IgD-negative memory B cell (primary cell): ENCODE data around the gene ALS2CL. TPM values are rescaled to one million over a fixed set of nuclear protein-coding genes. Genes with fewer than 3 reads are reported as not detected.

Experiments used
- H3K27ac Mint-ChIP-seq, 3 donors: one replicate each; pipeline ENCODE4 v1.8.0; 2020 to 2022; ENCODE audit warnings: mild to moderate bottlenecking in 3 of 3, mixed read lengths in 3 of 3, moderate library complexity in 1 of 3
- H3K27me3 Mint-ChIP-seq: one replicate; pipeline ENCODE4 v1.8.0; 2021; ENCODE audit warnings: mixed read lengths
- H3K36me3 Mint-ChIP-seq: one replicate; pipeline ENCODE4 v1.8.0; 2020; ENCODE audit warnings: mild to moderate bottlenecking, mixed read lengths
- H3K4me1 Mint-ChIP-seq, 3 donors: one replicate each; pipeline ENCODE4 v1.8.0; 2020 to 2022; ENCODE audit warnings: mixed read lengths in 3 of 3, mild to moderate bottlenecking in 1 of 3
- H3K4me3 Mint-ChIP-seq, 4 donors: one replicate each; pipeline ENCODE4 v1.8.0; 2020 to 2022; ENCODE audit warnings: mild to moderate bottlenecking in 4 of 4, mixed read lengths in 4 of 4, moderate library complexity in 3 of 4
- H3K9me3 Mint-ChIP-seq, 3 donors: one replicate each; pipeline ENCODE4 v1.8.0; 2020 to 2021; ENCODE audit warnings: mixed read lengths in 3 of 3, mild to moderate bottlenecking in 1 of 3
- polyA plus RNA-seq: library from polyadenylated mRNA; unstranded; fragments of 300-500 nt; fragmentation: Illumina TruSeq; gene quantifications from one replicate; pipeline ENCODE4 v1.2.3, GENCODE V29; 2021

The ALS2CL gene
- polyA plus RNA-seq, 1 donor from 2014 or later = 0.10 TPM

- H3K27ac Mint-ChIP-seq = no peak overlapping the region
- no peaks in the 10 kb centered on the region for H3K36me3 Mint-ChIP-seq
- no peaks in the 10 kb centered on the region for H3K9me3 Mint-ChIP-seq
- no peaks in the 10 kb centered on the region for H3K4me1 Mint-ChIP-seq
- H3K27me3 Mint-ChIP-seq = no peaks in the 10 kb centered on the region
- H3K4me3 Mint-ChIP-seq = no peak overlapping the region
Observed at GRCh38 chr3:46669191-46669999, 24.1 kb downstream of the ALS2CL start.

- no peak overlapping the region for H3K4me3 Mint-ChIP-seq
- H3K27me3 Mint-ChIP-seq = no peaks in the 10 kb centered on the region
- H3K36me3 Mint-ChIP-seq = no peaks in the 10 kb centered on the region
- no peak overlapping the region for H3K27ac Mint-ChIP-seq
- H3K9me3 Mint-ChIP-seq = no peaks in the 10 kb centered on the region
- no peaks in the 10 kb centered on the region for H3K4me1 Mint-ChIP-seq
Observed at GRCh38 chr3:46668591-46668990, 24.9 kb downstream of the ALS2CL start.

- no peaks in the 10 kb centered on the region for H3K36me3 Mint-ChIP-seq
- H3K4me3 Mint-ChIP-seq = no peak overlapping the region
- no peaks in the 10 kb centered on the region for H3K9me3 Mint-ChIP-seq
- no peaks in the 10 kb centered on the region for H3K4me1 Mint-ChIP-seq
- H3K27me3 Mint-ChIP-seq = peaks cover 3% of the 10 kb centered on the region
- no peak overlapping the region for H3K27ac Mint-ChIP-seq
Observed at GRCh38 chr3:46668116-46668515, 25.4 kb downstream of the ALS2CL start.

- Mint-ChIP-seq H3K4me1 (no peaks in the 10 kb centered on the region), H3K36me3 (no peaks in the 10 kb centered on the region), H3K4me3 (no peak overlapping the region), H3K9me3 (no peaks in the 10 kb centered on the region), H3K27me3 (peaks cover 4% of the 10 kb centered on the region), H3K27ac (no peak overlapping the region)
Observed at GRCh38 chr3:46667657-46668056, 25.8 kb downstream of the ALS2CL start.

- no peak overlapping the region for H3K4me3 Mint-ChIP-seq
- H3K27me3 Mint-ChIP-seq = peaks cover 7% of the 10 kb centered on the region
- H3K4me1 Mint-ChIP-seq = no peaks in the 10 kb centered on the region
- no peaks in the 10 kb centered on the region for H3K36me3 Mint-ChIP-seq
- H3K9me3 Mint-ChIP-seq = no peaks in the 10 kb centered on the region
- H3K27ac Mint-ChIP-seq = no peak overlapping the region
Observed at GRCh38 chr3:46667061-46667621, 26.3 kb downstream of the ALS2CL start.

- H3K27me3 Mint-ChIP-seq = peaks cover 7% of the 10 kb centered on the region
- H3K4me3 Mint-ChIP-seq = no peak overlapping the region
- no peaks in the 10 kb centered on the region for H3K4me1 Mint-ChIP-seq
- no peak overlapping the region for H3K27ac Mint-ChIP-seq
- no peaks in the 10 kb centered on the region for H3K9me3 Mint-ChIP-seq
- H3K36me3 Mint-ChIP-seq = no peaks in the 10 kb centered on the region
Observed at GRCh38 chr3:46666453-46666845, 27.0 kb downstream of the ALS2CL start.

- no peak overlapping the region for H3K4me3 Mint-ChIP-seq
- H3K4me1 Mint-ChIP-seq = no peaks in the 10 kb centered on the region
- no peaks in the 10 kb centered on the region for H3K36me3 Mint-ChIP-seq
- H3K27ac Mint-ChIP-seq = no peak overlapping the region
- H3K27me3 Mint-ChIP-seq = peaks cover 9% of the 10 kb centered on the region
- H3K9me3 Mint-ChIP-seq = no peaks in the 10 kb centered on the region
Observed at GRCh38 chr3:46665763-46666452, 27.6 kb downstream of the ALS2CL start.

- Mint-ChIP-seq H3K27ac (no peak overlapping the region), H3K27me3 (peaks cover 11% of the 10 kb centered on the region), H3K4me1 (no peaks in the 10 kb centered on the region), H3K4me3 (no peak overlapping the region), H3K36me3 (no peaks in the 10 kb centered on the region), H3K9me3 (no peaks in the 10 kb centered on the region)
Observed at GRCh38 chr3:46664971-46665762, 28.3 kb downstream of the ALS2CL start.

GRCh38 chr3:46664188-46664970 is 29.1 kb downstream of the ALS2CL start:
- H3K27ac Mint-ChIP-seq = no peak overlapping the region
- H3K4me1 Mint-ChIP-seq = peaks cover 0 to 2% (median 0%) of the 10 kb centered on the region in 3 donors
- H3K4me3 Mint-ChIP-seq = no peak overlapping the region
- H3K27me3 Mint-ChIP-seq = peaks cover 11% of the 10 kb centered on the region
- H3K36me3 Mint-ChIP-seq = no peaks in the 10 kb centered on the region
- H3K9me3 Mint-ChIP-seq = no peaks in the 10 kb centered on the region

GRCh38 chr3:46663591-46664135 is 29.8 kb downstream of the ALS2CL start:
- H3K27ac Mint-ChIP-seq = no peak overlapping the region
- H3K27me3 Mint-ChIP-seq = peaks cover 11% of the 10 kb centered on the region
- H3K36me3 Mint-ChIP-seq = no peaks in the 10 kb centered on the region
- no peak overlapping the region for H3K4me3 Mint-ChIP-seq
- H3K9me3 Mint-ChIP-seq = no peaks in the 10 kb centered on the region
- peaks cover 0 to 2% (median 0%) of the 10 kb centered on the region in 3 donors for H3K4me1 Mint-ChIP-seq

- no peaks in the 10 kb centered on the region for H3K36me3 Mint-ChIP-seq
- no peak overlapping the region for H3K4me3 Mint-ChIP-seq
Observed at GRCh38 chr3:46662771-46663551, 30.5 kb downstream of the ALS2CL start.

GRCh38 chr3:46661776-46662766 is 31.4 kb downstream of the ALS2CL start:
- H3K4me1 Mint-ChIP-seq = peaks cover 0 to 2% (median 0%) of the 10 kb centered on the region in 3 donors
- peaks cover 11% of the 10 kb centered on the region for H3K27me3 Mint-ChIP-seq
- no peak overlapping the region for H3K4me3 Mint-ChIP-seq
- peaks cover 2% of the 10 kb centered on the region for H3K36me3 Mint-ChIP-seq
- H3K27ac Mint-ChIP-seq = no peak overlapping the region
- no peaks in the 10 kb centered on the region for H3K9me3 Mint-ChIP-seq

More at GRCh38 chr3:46662771-46663551, 30.5 kb downstream of the ALS2CL start:
- H3K4me1 Mint-ChIP-seq = peaks cover 0 to 2% (median 0%) of the 10 kb centered on the region in 3 donors
- no peak overlapping the region for H3K27ac Mint-ChIP-seq
- H3K9me3 Mint-ChIP-seq = no peaks in the 10 kb centered on the region
- H3K27me3 Mint-ChIP-seq = peaks cover 11% of the 10 kb centered on the region
